Muscle layer of duodenum (tissue), 2 donors: Measurements from ENCODE around the gene RBBP8NL.
A peak's percentile ranks its signal among the peaks of the same experiment; 100 is the strongest.
"Not testable (repeated sequence)": the region's sequence is repeated elsewhere in the genome, so short reads cannot be mapped to it uniquely, and the experiment has no call there.

Source experiments
- H3K27ac ChIP-seq: one replicate; pipeline ENCODE4 v1.7.0; 2013; ENCODE audit warnings: mild to moderate bottlenecking, low read length
- H3K27me3 ChIP-seq: one replicate; pipeline ENCODE4 v1.7.0; 2013; ENCODE audit warnings: low read depth, mild to moderate bottlenecking, control low read depth, low read length
- H3K36me3 ChIP-seq, 2 donors: one replicate each; pipeline ENCODE4 v1.7.0; 2013; ENCODE audit warnings: low read length in 2 of 2, control low read depth in 1 of 2, mild to moderate bottlenecking in 1 of 2; ENCODE audit not compliant: insufficient read depth in 2 of 2, control insufficient read depth in 1 of 2
- H3K4me1 ChIP-seq, 2 donors: one replicate each; pipeline ENCODE4 v1.7.0; 2013; ENCODE audit warnings: low read length in 2 of 2, mild to moderate bottlenecking in 2 of 2, control low read depth in 1 of 2, moderate library complexity in 1 of 2; ENCODE audit not compliant: insufficient read depth in 2 of 2, control insufficient read depth in 1 of 2
- H3K4me3 ChIP-seq, 2 donors: one replicate each; pipeline ENCODE4 v1.7.0; 2013; ENCODE audit warnings: low read length in 2 of 2, low read depth in 1 of 2, mild to moderate bottlenecking in 1 of 2
- H3K9me3 ChIP-seq, 2 donors: one replicate each; pipeline ENCODE4 v1.7.0; 2013; ENCODE audit warnings: low read length in 2 of 2, control low read depth in 1 of 2, mild to moderate bottlenecking in 1 of 2; ENCODE audit not compliant: control insufficient read depth in 1 of 2
- donor health status: healthy.

Gene RBBP8NL

DNA sequence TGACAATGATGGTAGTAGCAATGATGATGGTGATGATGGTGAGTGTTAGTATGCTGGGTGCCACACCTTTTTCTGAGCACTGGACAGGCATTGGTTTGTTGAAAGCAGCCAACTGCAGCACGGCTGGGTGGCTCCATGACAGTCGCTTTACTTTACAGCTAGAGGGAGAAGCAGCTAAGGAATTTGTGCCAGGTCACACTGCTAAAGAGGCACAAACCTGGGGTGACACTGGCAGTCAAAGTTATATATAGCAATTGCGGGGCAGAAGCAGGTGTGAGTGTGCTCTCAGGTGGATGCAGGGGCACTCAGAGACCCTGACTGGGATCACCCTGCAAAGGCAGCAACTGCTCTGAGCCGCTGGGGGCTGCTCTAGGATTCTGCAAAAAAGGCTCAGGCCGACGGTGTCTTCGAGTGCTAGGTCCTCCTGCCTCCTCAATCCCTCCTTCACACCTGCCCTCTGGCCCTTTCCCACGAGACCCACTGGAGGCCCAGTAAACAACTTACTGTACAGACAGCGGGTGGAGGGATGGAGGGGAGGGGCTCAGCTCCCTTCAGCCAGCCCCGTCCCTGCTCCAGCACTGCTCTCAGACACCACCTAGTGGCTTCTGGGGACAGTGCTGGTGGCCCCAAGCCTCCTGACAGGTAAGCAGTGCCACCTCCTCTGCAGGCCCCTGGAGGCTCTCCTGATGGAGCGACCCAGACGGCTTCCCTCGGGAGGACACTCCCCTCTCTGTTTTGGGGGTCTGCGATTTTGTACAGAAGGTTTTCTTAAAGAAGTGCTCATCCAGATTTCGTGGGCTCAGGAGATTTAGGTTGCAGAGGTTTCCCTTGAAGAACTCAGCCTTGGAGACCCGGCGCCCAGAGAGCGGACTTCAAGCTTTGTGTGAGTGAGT, 44.8 kb downstream of the RBBP8NL start:
- Histone ChIP-seq H3K27me3 (no peaks in the 10 kb centered on the region), H3K4me3 (no peak overlapping the region), H3K4me1 (peaks cover 4 to 31% of the 10 kb centered on the region in 2 donors), H3K27ac (no peak overlapping the region), H3K36me3 (peaks cover 0 to 5% of the 10 kb centered on the region in 2 donors), H3K9me3 (no peaks in the 10 kb centered on the region)

DNA sequence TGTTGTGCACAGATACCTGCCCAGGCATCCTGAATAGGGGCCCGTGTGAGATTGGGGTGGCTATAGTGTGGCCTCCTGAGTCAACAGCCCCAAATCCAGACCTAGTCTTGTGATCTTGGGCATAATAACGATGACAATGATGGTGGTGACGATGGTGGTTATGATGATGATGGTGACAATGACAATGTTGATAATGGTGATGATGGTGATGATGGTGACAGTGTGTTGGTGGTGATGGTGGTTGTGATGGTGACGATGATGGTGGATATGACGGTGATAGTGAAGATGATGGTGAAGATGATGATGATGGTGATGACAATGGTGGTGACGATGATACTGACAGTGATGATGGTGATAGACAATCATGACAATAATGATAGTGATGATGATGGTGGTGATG, 45.5 kb downstream of the RBBP8NL start:
- H3K36me3 ChIP-seq: peaks cover 0 to 5% of the 10 kb centered on the region in 2 donors
- H3K27me3 ChIP-seq: no peaks in the 10 kb centered on the region
- no peak overlapping the region for H3K4me3 ChIP-seq
- H3K4me1 ChIP-seq: peaks cover 4 to 35% of the 10 kb centered on the region in 2 donors
- no peak overlapping the region for H3K27ac ChIP-seq
- no peaks in the 10 kb centered on the region for H3K9me3 ChIP-seq

DNA sequence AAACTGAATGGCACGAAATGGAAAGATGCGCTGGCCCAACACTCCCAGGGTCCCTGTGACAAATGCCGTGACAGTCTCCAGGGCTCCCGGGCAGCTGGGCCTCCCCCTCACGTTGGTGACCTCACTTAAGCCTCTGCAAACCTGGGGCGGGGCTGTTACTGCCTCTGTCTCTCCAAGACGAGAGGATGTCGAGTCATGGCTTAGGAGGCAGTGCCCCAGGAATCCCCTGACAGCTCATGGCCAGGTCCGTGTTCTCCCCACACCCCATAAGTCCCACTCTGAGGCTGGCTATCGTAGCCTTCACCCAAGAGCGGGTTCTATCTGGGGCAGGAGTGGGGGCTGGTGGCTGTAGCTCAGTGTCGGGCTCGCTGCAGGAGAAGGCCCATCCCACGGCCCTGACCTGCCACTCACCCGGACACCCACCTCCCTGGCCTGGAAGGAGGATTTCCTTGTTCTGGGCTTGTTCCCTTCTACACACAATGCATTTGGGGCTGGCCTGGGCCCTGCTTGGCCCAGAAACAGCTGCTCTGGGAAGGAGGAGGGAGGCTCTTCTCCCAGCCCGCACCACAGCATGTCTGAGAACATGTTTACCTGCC, 46.0 kb downstream of the RBBP8NL start:
- Histone ChIP-seq H3K4me1 (peaks cover 4 to 41% of the 10 kb centered on the region in 2 donors), H3K27ac (no peak overlapping the region), H3K36me3 (peaks cover 0 to 5% of the 10 kb centered on the region in 2 donors), H3K4me3 (no peak overlapping the region), H3K27me3 (no peaks in the 10 kb centered on the region), H3K9me3 (no peaks in the 10 kb centered on the region)

DNA sequence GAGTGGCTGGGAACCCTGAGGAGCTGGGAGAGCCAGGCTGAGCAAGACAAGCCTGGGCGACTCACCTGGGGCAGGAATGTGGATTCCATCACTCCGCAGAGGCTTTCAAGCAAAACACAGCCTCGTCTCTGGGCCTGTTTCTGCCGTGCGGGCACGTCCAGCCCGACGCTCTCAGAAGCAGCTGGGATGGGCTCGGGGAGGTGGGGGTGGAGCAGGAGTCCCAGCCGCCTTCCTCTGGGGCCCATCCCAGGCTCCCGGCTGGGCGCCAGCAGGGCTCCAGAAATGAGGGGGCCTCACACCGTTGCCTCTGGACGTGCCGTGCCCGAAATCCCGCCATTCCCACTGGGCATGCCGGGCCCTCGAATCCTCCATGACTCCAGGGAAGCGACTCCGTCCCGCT, 49.1 kb downstream of the RBBP8NL start:
- H3K9me3 ChIP-seq: no peaks in the 10 kb centered on the region
- peaks cover 0 to 51% of the 10 kb centered on the region in 2 donors for H3K4me1 ChIP-seq
- H3K36me3 ChIP-seq: peaks cover 0 to 5% of the 10 kb centered on the region in 2 donors
- no peaks in the 10 kb centered on the region for H3K27me3 ChIP-seq
- H3K27ac ChIP-seq: no peak overlapping the region
- H3K4me3 ChIP-seq: no peak overlapping the region

DNA sequence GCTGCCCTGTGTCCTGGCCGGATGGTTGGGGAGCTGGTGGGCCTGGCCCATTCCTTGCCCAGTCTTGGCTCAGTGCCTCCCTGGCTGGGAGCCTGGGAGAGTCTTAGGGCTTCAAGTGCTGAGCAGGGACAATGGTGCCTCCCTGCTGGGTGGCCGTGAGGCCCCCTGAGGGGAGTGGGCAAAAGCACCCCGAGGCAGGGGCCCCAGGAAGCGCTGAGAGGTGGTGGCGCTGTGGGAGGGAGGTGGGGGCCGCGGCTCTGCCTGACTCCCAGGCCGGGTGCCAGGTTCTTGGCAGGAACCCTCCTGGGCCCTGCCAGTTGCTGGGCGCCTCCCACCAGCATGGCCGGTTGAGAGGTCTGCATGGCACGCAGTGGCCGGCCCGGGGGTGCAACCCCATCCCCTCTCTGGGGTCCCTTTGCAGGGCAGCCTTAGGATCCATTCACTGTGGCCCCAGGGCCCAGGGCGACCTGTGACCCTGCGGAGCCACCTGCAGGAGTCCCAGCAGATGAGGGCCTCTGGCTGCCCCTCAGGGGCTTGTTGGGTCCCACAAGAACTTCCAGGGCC, 49.6 kb downstream of the RBBP8NL start:
- Histone ChIP-seq H3K36me3 (peaks cover 0 to 5% of the 10 kb centered on the region in 2 donors), H3K27ac (no peak overlapping the region), H3K4me3 (no peak overlapping the region), H3K27me3 (no peaks in the 10 kb centered on the region), H3K4me1 (peaks cover 0 to 51% of the 10 kb centered on the region in 2 donors), H3K9me3 (no peaks in the 10 kb centered on the region)

DNA sequence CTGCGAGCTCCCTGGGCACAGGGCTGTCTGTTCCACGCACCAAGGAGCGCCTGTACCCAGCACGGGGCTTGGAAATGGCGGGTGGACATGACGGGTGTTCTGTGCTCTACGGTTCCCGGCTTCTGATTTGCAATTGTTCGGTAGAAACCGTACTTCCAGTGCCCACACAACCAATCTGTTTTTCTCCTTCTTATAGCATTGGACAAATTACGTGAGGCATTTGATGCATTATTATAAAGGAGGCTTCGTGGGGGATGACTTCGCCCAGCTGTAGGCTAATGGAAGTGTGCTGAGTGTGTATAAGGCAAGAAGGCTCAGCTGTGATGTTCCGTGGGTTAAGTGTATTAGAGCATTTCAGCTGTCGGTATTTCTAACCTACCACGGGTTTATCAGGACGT, 50.3 kb downstream of the RBBP8NL start:
- Histone ChIP-seq H3K4me3 (no peak overlapping the region), H3K27me3 (no peaks in the 10 kb centered on the region), H3K27ac (no peak overlapping the region), H3K4me1 (peaks cover 0 to 47% of the 10 kb centered on the region in 2 donors), H3K9me3 (no peaks in the 10 kb centered on the region), H3K36me3 (peaks cover 0 to 4% of the 10 kb centered on the region in 2 donors)

DNA sequence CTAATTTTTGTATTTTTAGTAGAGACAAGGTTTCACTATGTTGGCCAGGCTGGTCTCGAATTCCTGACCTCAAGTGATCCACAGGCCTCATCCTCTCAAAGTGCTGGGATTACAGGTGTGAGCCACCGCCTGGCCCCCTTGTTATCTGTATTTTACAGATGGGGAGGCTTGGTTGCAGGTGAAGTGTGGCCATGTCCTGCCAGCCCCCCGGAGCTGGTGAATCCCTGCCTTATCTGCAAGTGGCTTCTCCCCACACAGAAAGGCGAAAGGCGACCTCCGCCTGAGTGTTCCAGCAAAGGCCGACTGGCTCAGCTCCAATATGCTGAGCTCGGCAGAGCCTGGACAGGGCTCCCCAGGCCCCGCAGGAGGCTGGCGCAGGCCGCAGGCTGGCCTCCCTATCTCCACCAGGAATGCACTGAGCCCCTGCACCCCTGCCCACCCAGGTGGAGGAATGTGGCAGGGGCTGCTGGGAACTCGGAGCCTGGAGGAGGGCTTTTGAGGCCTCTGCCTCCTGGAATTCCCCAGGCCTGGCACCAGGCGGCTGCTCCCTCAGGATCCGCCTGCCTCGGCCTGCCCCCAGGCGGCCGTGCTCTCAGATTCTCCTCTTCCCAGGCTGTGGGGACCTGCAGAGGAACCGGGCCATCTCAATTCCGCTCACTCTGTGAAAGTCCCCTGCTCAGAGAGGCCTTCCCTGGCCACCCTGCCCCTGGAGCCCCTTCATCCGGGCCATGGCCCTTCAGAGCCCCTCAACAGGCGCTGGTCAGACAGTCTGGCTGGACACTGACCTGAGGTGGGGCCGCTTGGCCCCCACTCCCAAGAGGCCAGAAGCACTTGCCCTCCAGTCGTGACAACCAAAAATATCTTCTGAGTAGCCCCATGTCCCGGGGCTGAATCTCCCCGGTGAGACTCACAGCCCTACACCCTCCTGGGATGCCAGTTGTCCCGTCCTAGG, 51.0 kb downstream of the RBBP8NL start:
- no peak overlapping the region for H3K27ac ChIP-seq
- H3K36me3 ChIP-seq: no peaks in the 10 kb centered on the region
- H3K9me3 ChIP-seq: no peaks in the 10 kb centered on the region
- no peaks in the 10 kb centered on the region for H3K27me3 ChIP-seq
- no peak overlapping the region for H3K4me3 ChIP-seq
- peaks cover 0 to 54% of the 10 kb centered on the region in 2 donors for H3K4me1 ChIP-seq

DNA sequence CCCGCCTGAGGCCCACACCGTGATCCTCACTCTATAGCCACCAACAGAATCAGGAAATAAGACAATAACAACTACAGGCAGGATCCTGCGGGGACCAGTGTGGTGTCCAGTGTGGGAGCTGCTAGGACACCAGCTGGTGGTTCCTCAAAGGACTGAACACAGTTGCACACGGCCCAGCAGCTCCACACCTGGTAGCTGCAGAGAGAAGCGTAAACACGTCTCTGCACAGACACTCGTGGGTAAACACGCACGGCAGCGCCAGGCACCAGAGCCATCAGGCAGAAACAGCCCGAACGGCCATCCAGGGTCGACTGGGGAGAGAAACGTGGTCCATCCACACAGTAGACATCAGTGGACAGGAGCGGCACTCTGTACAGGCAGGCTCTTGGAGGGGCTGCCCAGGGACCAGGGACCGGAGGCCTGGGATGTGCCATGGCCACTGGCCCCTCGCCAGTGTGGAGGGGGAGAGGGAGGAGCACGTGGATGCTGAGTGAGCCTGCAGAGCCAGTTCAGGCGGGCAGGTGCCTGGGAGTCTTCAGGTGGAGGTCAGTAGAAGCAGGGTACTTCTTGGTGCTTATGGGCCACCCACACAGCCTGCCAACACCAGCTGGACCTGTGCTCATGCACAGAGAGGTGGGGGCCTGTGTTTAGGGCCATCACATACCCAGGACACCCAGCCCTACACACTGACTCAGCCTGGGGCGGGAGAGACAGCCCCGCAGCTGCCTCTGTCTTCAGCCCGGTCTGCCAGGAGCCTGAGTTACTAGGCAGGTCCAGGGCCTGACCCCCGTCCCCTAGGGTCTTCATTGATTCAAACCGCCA, 52.8 kb downstream of the RBBP8NL start:
- peak overlapping the region in 1 of 2 donors; percentile 4 for H3K4me3 ChIP-seq
- no peaks in the 10 kb centered on the region for H3K9me3 ChIP-seq
- H3K36me3 ChIP-seq: no peaks in the 10 kb centered on the region
- no peaks in the 10 kb centered on the region for H3K27me3 ChIP-seq
- no peak overlapping the region for H3K27ac ChIP-seq
- H3K4me1 ChIP-seq: peaks cover 0 to 72% of the 10 kb centered on the region in 2 donors

DNA sequence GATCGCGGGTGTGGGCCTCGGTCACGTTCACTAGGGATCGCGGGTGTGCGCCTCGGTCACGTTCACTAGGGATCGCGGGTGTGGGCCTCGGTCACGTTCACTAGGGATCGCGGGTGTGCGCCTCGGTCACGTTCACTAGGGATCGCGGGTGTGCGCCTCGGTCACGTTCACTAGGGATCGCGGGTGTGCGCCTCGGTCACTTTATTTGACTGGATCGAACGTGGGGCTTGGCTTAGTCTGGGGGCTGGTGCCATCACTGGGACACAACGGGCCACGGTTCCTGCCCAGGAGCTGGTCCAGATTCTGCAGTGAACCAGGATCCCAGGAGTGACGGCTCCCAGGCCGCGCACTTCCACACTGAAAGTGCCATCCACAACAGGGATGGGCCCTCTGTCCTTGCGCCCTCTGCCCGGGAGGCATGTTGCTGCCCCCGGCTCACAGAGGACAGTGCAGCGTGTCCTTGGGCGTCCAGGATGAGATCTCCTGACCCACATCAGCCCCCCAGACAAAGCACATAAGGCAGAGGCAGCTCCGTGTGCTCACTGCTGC, 53.6 kb downstream of the RBBP8NL start:
- peaks cover 0 to 80% of the 10 kb centered on the region in 2 donors for H3K4me1 ChIP-seq
- not testable (repeated sequence) for H3K36me3 ChIP-seq, H3K27me3 ChIP-seq, H3K4me3 ChIP-seq, H3K27ac ChIP-seq, H3K9me3 ChIP-seq
